HCT116 (cell line): ENCODE data around the gene PEX11G. TPM values are rescaled to one million over a fixed set of nuclear protein-coding genes. Genes with fewer than 3 reads are reported as not detected.

Experiments used
- ATAC-seq: fragments of 200-7000 bp; cut with Tn5 transposase; 2 replicates; pipeline ENCODE4 v1.9.1; 2020; ENCODE audit warnings: mild to moderate bottlenecking, moderate library complexity
- BruUV-seq: library from RNA; stranded (reverse); fragments of 400-500 nt; replicated peaks from 2 replicates; lab custom pipeline; 2021; lab: Mats Ljungman, UMichigan
- CTCF ChIA-PET: fragments of 300-600 bp; sonication (Branson Sonifier 250); formaldehyde crosslinking; loops from one replicate; lab custom pipeline; 2021; ENCODE audit warnings: antibody characterized with exemption; lab: Charles Lee
- POLR2A ChIA-PET: fragments of 300-600, 350-600 bp; sonication (Branson Sonifier 250); formaldehyde crosslinking; loops from one replicate; lab custom pipeline; 2021; ENCODE audit warnings: antibody characterized with exemption; lab: Charles Lee
- RAD21 ChIA-PET, 2 experiments: fragments of 300-600 bp; sonication (Branson Sonifier 250); formaldehyde crosslinking; loops; one replicate each; lab custom pipeline; 2023; ENCODE audit warnings: low total read pairs in 2 of 2; ENCODE audit not compliant: uncharacterized antibody in 2 of 2, unreplicated experiment in 2 of 2, low non-redundant PET in 1 of 2; lab: Charles Lee
- DNase-seq: peaks from one replicate; pipeline ENCODE4 v3.0.0-alpha.2; 2010; ENCODE audit warnings: low read depth, low spot score
- H2AFZ ChIP-seq: fragments of 200-600 bp; shearing (Covaris generic), sonication (generic); 2 replicates; pipeline ENCODE4 v1.6.1; 2017; ENCODE audit warnings: low read depth, mixed run types, mixed read lengths, antibody characterized with exemption, low read length; ENCODE audit not compliant: poor library complexity, severe bottlenecking
- H3K27ac ChIP-seq: 2 replicates; pipeline ENCODE4 v1.5.1; 2012; ENCODE audit warnings: low read depth, low read length
- H3K27me3 ChIP-seq: fragments of 200-600 bp; sonication (generic); 2 replicates; pipeline ENCODE4 v1.6.1; 2016; ENCODE audit warnings: mixed run types, low read length, mixed read lengths; ENCODE audit not compliant: insufficient read depth
- H3K36me3 ChIP-seq, 2 experiments: fragments of 200-500 bp in 1 of 2; fragments of 200-600 bp in 1 of 2; sonication (Bioruptor generic) in 1 of 2; sonication (generic) in 1 of 2; 2 replicates each; pipeline versions ENCODE4 v1.5.1 to v1.6.1; 2014 to 2016; ENCODE audit warnings: low read length in 2 of 2, inconsistent platforms in 1 of 2, mixed read lengths in 1 of 2, mixed run types in 1 of 2; ENCODE audit not compliant: insufficient read depth in 2 of 2, control insufficient read depth in 1 of 2
- H3K4me1 ChIP-seq, 2 experiments: fragments of 200-600 bp in 1 of 2; sonication (generic) in 1 of 2; 2 replicates each; pipeline versions ENCODE4 v1.5.1 to v1.6.1; 2012 to 2017; ENCODE audit warnings: low read length in 2 of 2, inconsistent platforms in 1 of 2, mild to moderate bottlenecking in 1 of 2, mixed read lengths in 1 of 2, mixed run types in 1 of 2, moderate library complexity in 1 of 2; ENCODE audit not compliant: insufficient read depth in 2 of 2, control insufficient read depth in 1 of 2
- H3K4me2 ChIP-seq: fragments of 200-600 bp; sonication (generic); 2 replicates; pipeline ENCODE4 v1.6.1; 2017; ENCODE audit warnings: mixed run types, low read length, mixed read lengths
- H3K4me3 ChIP-seq, 2 experiments: fragments of 200-600 bp in 1 of 2; sonication (generic) in 1 of 2; replicated peaks in 1 of 2; 2 replicates each; pipeline ENCODE4 v1.5.1; 2011 to 2016; ENCODE audit warnings: low read length in 2 of 2, control low read depth in 1 of 2, low read depth in 1 of 2, mild to moderate bottlenecking in 1 of 2, mixed read lengths in 1 of 2, mixed run types in 1 of 2
- H3K79me2 ChIP-seq: fragments of 200-600 bp; sonication (generic); 2 replicates; pipeline ENCODE4 v1.6.1; 2017; ENCODE audit warnings: mild to moderate bottlenecking, mixed run types, low read length, moderate library complexity, mixed read lengths; ENCODE audit not compliant: insufficient read depth
- H3K9ac ChIP-seq: fragments of 200-600 bp; sonication (generic); 2 replicates; pipeline ENCODE4 v1.6.1; 2016; ENCODE audit warnings: low read length, mixed read lengths
- H3K9me2 ChIP-seq: fragments of 200-600 bp; sonication (generic), shearing (Covaris generic); 2 replicates; pipeline ENCODE4 v1.6.1; 2017; ENCODE audit warnings: mixed run types, mild to moderate bottlenecking, moderate library complexity; ENCODE audit not compliant: insufficient read depth
- H3K9me3 ChIP-seq, 2 experiments: fragments of 200-500 bp in 1 of 2; fragments of 200-600 bp in 1 of 2; sonication (Bioruptor generic) in 1 of 2; sonication (generic) in 1 of 2; 2 replicates each; pipeline ENCODE4 v1.6.1; 2014 to 2017; ENCODE audit warnings: low read length in 2 of 2, mixed read lengths in 2 of 2, inconsistent platforms in 1 of 2, low read depth in 1 of 2, mild to moderate bottlenecking in 1 of 2, mixed run types in 1 of 2, moderate library complexity in 1 of 2; ENCODE audit not compliant: control insufficient read depth in 1 of 2, insufficient read depth in 1 of 2
- H4K20me1 ChIP-seq: fragments of 200-600 bp; sonication (generic), shearing (Covaris generic); 2 replicates; pipeline ENCODE4 v1.6.1; 2017; ENCODE audit warnings: mixed run types, mild to moderate bottlenecking, moderate library complexity; ENCODE audit not compliant: insufficient read depth
- CEBPB ChIP-seq: IDR thresholded peaks from 2 replicates; pipeline ENCODE4 v1.6.1; 2012; ENCODE audit warnings: low read depth
- EGR1 ChIP-seq: IDR thresholded peaks from 2 replicates; pipeline ENCODE4 v1.6.1; 2012; ENCODE audit warnings: low read depth
- ELF1 ChIP-seq: IDR thresholded peaks from 2 replicates; pipeline ENCODE4 v1.6.1; 2012; ENCODE audit warnings: low read depth, borderline replicate concordance
- EZH2 ChIP-seq: fragments of 200-600 bp; sonication (generic); IDR thresholded peaks from 2 replicates; pipeline ENCODE4 v1.6.1; 2017; ENCODE audit warnings: antibody characterized with exemption, mixed run types
- RAD21 ChIP-seq: IDR thresholded peaks from 2 replicates; pipeline ENCODE4 v1.6.1; 2012; ENCODE audit warnings: low read depth, mild to moderate bottlenecking
- SRF ChIP-seq: IDR thresholded peaks from 2 replicates; pipeline ENCODE4 v1.6.1; 2012; ENCODE audit warnings: low read depth
- YY1 ChIP-seq: IDR thresholded peaks from 2 replicates; pipeline ENCODE4 v1.6.1; 2011; ENCODE audit warnings: low read length, low read depth, moderate library complexity, mild to moderate bottlenecking; ENCODE audit not compliant: insufficient replicate concordance; ENCODE audit errors: extremely low read depth
- ZFX ChIP-seq: fragments of 450-650 bp; IDR thresholded peaks from 2 replicates; pipeline ENCODE4 v1.6.1; 2017
- intact Hi-C: fragments of 100-400 bp; cut with micrococcal nuclease; formaldehyde crosslinking; loops from 2 replicates; pipeline ENCODE4 v1.10.0; 2022
- total RNA-seq: library from RNA; stranded (reverse); gene quantifications from one replicate; pipeline ENCODE4 v1.2.1, GENCODE V29; 2021; ENCODE audit not compliant: unreplicated experiment
- TF ChIP-seq, protein P1 (sequence below), 3 experiments: fragments of 200-600 bp in 1 of 3; sonication (generic) in 1 of 3; IDR thresholded peaks in 2 of 3; conservative IDR thresholded peaks in 1 of 3; 2 replicates each; pipeline ENCODE4 v1.5.1; 2012 to 2017; ENCODE audit warnings: low read depth in 2 of 3, low read length in 2 of 3, antibody characterized with exemption in 1 of 3, borderline replicate concordance in 1 of 3, control low read depth in 1 of 3, mild to moderate bottlenecking in 1 of 3, mixed read lengths in 1 of 3, mixed run types in 1 of 3, moderate library complexity in 1 of 3; ENCODE audit not compliant: insufficient read depth in 1 of 3
- TF ChIP-seq, protein P2 (sequence below): IDR thresholded peaks from 2 replicates; pipeline ENCODE4 v1.6.1; 2012
- TF ChIP-seq, protein P3 (sequence below): IDR thresholded peaks from 2 replicates; pipeline ENCODE4 v1.6.1; 2012

The PEX11G gene
- total RNA-seq, 1 experiment from 2014 or later = 6.4 TPM

DNA sequence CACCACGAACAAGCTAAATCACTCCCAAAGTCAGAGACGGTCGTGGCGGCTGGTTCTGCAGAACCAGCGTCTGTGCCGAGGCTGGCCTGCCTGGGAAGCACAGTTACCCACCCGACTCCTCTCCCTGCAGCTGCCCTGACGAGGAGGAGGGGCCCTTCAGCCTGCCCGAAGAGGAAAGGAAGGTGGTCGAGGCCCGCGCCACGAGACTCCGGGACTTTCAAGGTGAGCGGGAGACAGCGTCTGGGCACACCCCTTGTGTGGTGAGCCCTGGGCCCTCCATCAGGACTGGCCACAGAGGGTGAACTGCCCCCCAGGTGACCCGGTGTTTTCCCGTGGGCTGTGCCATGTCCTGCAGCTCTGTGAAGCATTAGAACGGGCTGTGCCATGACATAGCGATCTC lies 29.1 kb downstream of the PEX11G start:
- DNase-seq (no peak), ATAC-seq (no peak)
- BruUV-seq = no TSS peak
- Histone ChIP-seq H3K9ac (no peak overlapping the region), H3K36me3 (peaks cover 2 to 18% of the 10 kb centered on the region in 2 experiments; a peak in 3 of 4 replicates), H3K4me1 (peaks cover 0 to 19% of the 10 kb centered on the region in 2 experiments; a peak in 2 of 4 replicates), H3K4me3 (no peak overlapping the region), H3K9me3 (peaks cover 0 to 4% of the 10 kb centered on the region in 2 experiments; a peak in 1 of 4 replicates), H2AFZ (no peak overlapping the region), H3K4me2 (0 out of 2 replicates have a peak overlapping the region, but pooled peaks have one; percentile 2), H3K9me2 (no peaks in the 10 kb centered on the region), H4K20me1 (no peaks in the 10 kb centered on the region), H3K27me3 (no peaks in the 10 kb centered on the region), H3K27ac (no peak overlapping the region), H3K79me2 (0 out of 2 replicates have a peak, but pooled peaks cover 1% of the 10 kb centered on the region)
- ChIA-PET RAD21 (no interaction called here), POLR2A (no interaction called here), CTCF (no interaction called here)
- intact Hi-C loops = no loop called here
- TF ChIP-seq RAD21 (no peak), ELF1 (no peak), ZFX (no peak), SRF (no peak), YY1 (no peak)
- TF ChIP-seq, protein P1, sequence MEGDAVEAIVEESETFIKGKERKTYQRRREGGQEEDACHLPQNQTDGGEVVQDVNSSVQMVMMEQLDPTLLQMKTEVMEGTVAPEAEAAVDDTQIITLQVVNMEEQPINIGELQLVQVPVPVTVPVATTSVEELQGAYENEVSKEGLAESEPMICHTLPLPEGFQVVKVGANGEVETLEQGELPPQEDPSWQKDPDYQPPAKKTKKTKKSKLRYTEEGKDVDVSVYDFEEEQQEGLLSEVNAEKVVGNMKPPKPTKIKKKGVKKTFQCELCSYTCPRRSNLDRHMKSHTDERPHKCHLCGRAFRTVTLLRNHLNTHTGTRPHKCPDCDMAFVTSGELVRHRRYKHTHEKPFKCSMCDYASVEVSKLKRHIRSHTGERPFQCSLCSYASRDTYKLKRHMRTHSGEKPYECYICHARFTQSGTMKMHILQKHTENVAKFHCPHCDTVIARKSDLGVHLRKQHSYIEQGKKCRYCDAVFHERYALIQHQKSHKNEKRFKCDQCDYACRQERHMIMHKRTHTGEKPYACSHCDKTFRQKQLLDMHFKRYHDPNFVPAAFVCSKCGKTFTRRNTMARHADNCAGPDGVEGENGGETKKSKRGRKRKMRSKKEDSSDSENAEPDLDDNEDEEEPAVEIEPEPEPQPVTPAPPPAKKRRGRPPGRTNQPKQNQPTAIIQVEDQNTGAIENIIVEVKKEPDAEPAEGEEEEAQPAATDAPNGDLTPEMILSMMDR (IDR thresholded peaks at IDR 0.05 in 2 of 3, conservative IDR thresholded peaks at IDR 0.05 in 1 of 3; ENCODE audit: borderline replicate concordance in 1 of 3, insufficient read depth in 1 of 3, low read depth in 2 of 3, low read length in 2 of 3) = no peak
- TF ChIP-seq, protein P2, sequence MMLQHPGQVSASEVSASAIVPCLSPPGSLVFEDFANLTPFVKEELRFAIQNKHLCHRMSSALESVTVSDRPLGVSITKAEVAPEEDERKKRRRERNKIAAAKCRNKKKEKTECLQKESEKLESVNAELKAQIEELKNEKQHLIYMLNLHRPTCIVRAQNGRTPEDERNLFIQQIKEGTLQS = no peak

DNA sequence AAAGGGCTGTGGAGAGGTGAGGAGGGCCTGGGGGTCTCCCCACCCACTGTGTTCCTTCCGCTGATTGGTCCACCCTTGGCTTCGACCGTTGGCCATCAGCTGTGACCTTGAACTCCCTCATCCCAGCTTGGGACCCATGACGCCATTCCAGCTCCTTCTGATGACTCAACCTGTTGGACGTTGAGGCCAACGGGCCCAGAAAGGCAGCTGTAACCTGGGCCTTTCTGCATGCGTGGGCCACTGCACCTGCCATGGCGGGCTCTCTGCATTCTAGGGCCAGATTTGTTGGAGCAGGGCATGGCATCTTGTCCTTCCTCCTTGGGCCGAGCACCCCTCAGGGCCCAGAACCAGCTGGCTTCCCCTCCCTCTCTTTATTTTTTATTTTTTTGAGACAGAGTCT lies 30.2 kb downstream of the PEX11G start:
- Histone ChIP-seq H3K79me2 (peaks cover 8% of the 10 kb centered on the region; the same call in 1 of the 2 replicates), H3K36me3 (peaks cover 0 to 28% of the 10 kb centered on the region in 2 experiments)
- intact Hi-C loops = no loop called here

More for the DNA sequence above, 30.2 kb downstream of the PEX11G start:
- no peak for TF ChIP-seq EGR1
- no peak for TF ChIP-seq EZH2
- no peak for TF ChIP-seq SRF
- no peak for TF ChIP-seq CEBPB
- TF ChIP-seq, protein P1 (IDR thresholded peaks at IDR 0.05 in 2 of 3, conservative IDR thresholded peaks at IDR 0.05 in 1 of 3; ENCODE audit: borderline replicate concordance in 1 of 3, insufficient read depth in 1 of 3, low read depth in 2 of 3, low read length in 2 of 3) = no peak
- TF ChIP-seq, protein P3, sequence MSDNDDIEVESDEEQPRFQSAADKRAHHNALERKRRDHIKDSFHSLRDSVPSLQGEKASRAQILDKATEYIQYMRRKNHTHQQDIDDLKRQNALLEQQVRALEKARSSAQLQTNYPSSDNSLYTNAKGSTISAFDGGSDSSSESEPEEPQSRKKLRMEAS = no peak
- peaks cover 0 to 13% of the 10 kb centered on the region in 2 experiments; a peak in 1 of 4 replicates for H3K9me3 ChIP-seq
- H4K20me1 ChIP-seq = no peaks in the 10 kb centered on the region
- no peak overlapping the region for H3K27ac ChIP-seq
- ChIA-PET RAD21 (no interaction called here), CTCF (no interaction called here), POLR2A (no interaction called here)
- ATAC-seq (no peak), DNase-seq (no peak)
- H3K4me3 ChIP-seq = no peak overlapping the region
- no peak overlapping the region for H2AFZ ChIP-seq
- H3K9ac ChIP-seq = no peak overlapping the region
- no peak overlapping the region for H3K4me2 ChIP-seq
- H3K4me1 ChIP-seq = peaks cover 0 to 19% of the 10 kb centered on the region in 2 experiments; a peak in 2 of 4 replicates
- no peaks in the 10 kb centered on the region for H3K9me2 ChIP-seq
- BruUV-seq = no TSS peak
- no peaks in the 10 kb centered on the region for H3K27me3 ChIP-seq
